ENCODE results near the gene WNT2B. TPM values are rescaled to one million over a fixed set of nuclear protein-coding genes. Genes with fewer than 3 reads are reported as not detected.

Gene WNT2B
- polyA plus RNA-seq, 1 of the 3 experiments (the other 2 are of a cell fraction) = 4.3 TPM

GRCh38 chr1:112465122-112465521 is 43.6 kb upstream of the WNT2B start:
- DNase-seq = no peak
- Histone ChIP-seq H3K9ac (no peak overlapping the region), H4K20me1 (ENCODE audit: insufficient read depth) (no peaks in the 10 kb centered on the region; the same call in 1 of the 2 replicates), H3K36me3 (replicated peaks in 1 of 2; ENCODE audit: control insufficient read depth in 1 of 2, insufficient read depth in 2 of 2, low read length in 1 of 2) (peaks cover 0 to 3% of the 10 kb centered on the region in 2 experiments), H3K4me3 (ENCODE audit: low read depth in 2 of 2, low read length in 1 of 2) (no peak overlapping the region), H3K4me1 (ENCODE audit: control insufficient read depth in 1 of 2, insufficient read depth in 2 of 2, low read depth in 1 of 2, low read length in 1 of 2) (peaks cover 6 to 9% of the 10 kb centered on the region in 2 experiments; a peak in 2 of 4 replicates), H2AFZ (ENCODE audit: low read depth) (no peak overlapping the region), H3F3A (replicated peaks; ENCODE audit: insufficient read depth) (peaks cover 24% of the 10 kb centered on the region), H3K79me2 (ENCODE audit: insufficient read depth) (no peaks in the 10 kb centered on the region), H3K9me2 (no peaks in the 10 kb centered on the region), H3K9me3 (no peaks in the 10 kb centered on the region), H3K27ac (ENCODE audit: low read depth in 2 of 2, low read length in 1 of 2) (peak overlapping the region in 1 of 2 experiments; percentile 15; a peak in 1 of 4 replicates), H3K4me2 (no peak overlapping the region), H3K27me3 (ENCODE audit: insufficient read depth) (no peaks in the 10 kb centered on the region)
- WGBS (ENCODE audit: low lambda C conversion rate) = 75% methylated on average over 5 of the region's 5 CpGs
- CTCF ChIA-PET = interaction anchor here (0.6 to 12.9 kb wide), 19 partner anchors 8 to 1497 kb away, joined by 3 to 154 read pairs (median 6); partner anchors contain the start of gene CTTNBP2NL
- TF ChIP-seq CHD2 (IDR thresholded peaks at IDR 0.05; ENCODE audit: low read length, partially characterized antibody) (no peak), JUND (IDR thresholded peaks at IDR 0.05) (no peak), RCOR1 (IDR thresholded peaks at IDR 0.05; ENCODE audit: low read length) (no peak), NRF1 (IDR thresholded peaks at IDR 0.05; ENCODE audit: low read depth, low read length) (no peak), CTCF (IDR thresholded peaks at IDR 0.05) (no peak), GABPA (IDR thresholded peaks at IDR 0.05; ENCODE audit: low read depth) (no peak), SMC3 (IDR thresholded peaks at IDR 0.05; ENCODE audit: low read depth, low read length) (no peak), USF1 (IDR thresholded peaks at IDR 0.05; ENCODE audit: borderline replicate concordance, low read depth) (no peak), TCF12 (IDR thresholded peaks at IDR 0.05) (no peak), RFX5 (IDR thresholded peaks at IDR 0.05; ENCODE audit: low read length) (no peak), REST (IDR thresholded peaks at IDR 0.05; ENCODE audit: low read depth, low read length) (no peak), FOXM1 (IDR thresholded peaks at IDR 0.05; ENCODE audit: low read depth) (no peak), PBX3 (IDR thresholded peaks at IDR 0.05) (no peak)
- POLR2A ChIA-PET = no interaction called here
